ENCODE results near the gene ARHGEF5.

DNA sequence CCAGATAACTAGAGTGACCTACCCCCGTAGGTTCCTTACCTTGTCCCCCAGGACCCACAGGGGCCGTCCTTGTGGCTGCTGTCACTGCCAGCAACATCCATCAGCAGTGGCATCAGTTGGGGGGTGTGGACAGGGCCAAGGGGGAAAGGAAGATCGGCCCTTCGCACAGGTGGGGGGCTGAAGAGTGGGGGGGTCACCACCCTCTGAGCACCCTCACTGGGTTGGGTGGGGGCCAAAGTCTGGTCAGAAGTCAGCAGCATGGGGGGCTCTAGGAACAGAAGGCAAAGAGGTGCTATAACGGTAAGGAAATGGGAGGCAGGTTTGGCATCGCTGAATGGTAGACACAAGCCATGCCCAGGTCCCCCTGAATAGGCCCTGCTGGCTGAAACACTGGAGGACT, 43.7 kb downstream of the ARHGEF5 start:
- TF ChIP-seq, protein P1, sequence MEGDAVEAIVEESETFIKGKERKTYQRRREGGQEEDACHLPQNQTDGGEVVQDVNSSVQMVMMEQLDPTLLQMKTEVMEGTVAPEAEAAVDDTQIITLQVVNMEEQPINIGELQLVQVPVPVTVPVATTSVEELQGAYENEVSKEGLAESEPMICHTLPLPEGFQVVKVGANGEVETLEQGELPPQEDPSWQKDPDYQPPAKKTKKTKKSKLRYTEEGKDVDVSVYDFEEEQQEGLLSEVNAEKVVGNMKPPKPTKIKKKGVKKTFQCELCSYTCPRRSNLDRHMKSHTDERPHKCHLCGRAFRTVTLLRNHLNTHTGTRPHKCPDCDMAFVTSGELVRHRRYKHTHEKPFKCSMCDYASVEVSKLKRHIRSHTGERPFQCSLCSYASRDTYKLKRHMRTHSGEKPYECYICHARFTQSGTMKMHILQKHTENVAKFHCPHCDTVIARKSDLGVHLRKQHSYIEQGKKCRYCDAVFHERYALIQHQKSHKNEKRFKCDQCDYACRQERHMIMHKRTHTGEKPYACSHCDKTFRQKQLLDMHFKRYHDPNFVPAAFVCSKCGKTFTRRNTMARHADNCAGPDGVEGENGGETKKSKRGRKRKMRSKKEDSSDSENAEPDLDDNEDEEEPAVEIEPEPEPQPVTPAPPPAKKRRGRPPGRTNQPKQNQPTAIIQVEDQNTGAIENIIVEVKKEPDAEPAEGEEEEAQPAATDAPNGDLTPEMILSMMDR (conservative IDR thresholded peaks at IDR 0.05; ENCODE audit: low read depth in 2 of 2), result no peak
- no peak for TF ChIP-seq EZH2phosphoT487 (IDR thresholded peaks at IDR 0.05; ENCODE audit: unreplicated experiment)
- TF ChIP-seq, protein P2, sequence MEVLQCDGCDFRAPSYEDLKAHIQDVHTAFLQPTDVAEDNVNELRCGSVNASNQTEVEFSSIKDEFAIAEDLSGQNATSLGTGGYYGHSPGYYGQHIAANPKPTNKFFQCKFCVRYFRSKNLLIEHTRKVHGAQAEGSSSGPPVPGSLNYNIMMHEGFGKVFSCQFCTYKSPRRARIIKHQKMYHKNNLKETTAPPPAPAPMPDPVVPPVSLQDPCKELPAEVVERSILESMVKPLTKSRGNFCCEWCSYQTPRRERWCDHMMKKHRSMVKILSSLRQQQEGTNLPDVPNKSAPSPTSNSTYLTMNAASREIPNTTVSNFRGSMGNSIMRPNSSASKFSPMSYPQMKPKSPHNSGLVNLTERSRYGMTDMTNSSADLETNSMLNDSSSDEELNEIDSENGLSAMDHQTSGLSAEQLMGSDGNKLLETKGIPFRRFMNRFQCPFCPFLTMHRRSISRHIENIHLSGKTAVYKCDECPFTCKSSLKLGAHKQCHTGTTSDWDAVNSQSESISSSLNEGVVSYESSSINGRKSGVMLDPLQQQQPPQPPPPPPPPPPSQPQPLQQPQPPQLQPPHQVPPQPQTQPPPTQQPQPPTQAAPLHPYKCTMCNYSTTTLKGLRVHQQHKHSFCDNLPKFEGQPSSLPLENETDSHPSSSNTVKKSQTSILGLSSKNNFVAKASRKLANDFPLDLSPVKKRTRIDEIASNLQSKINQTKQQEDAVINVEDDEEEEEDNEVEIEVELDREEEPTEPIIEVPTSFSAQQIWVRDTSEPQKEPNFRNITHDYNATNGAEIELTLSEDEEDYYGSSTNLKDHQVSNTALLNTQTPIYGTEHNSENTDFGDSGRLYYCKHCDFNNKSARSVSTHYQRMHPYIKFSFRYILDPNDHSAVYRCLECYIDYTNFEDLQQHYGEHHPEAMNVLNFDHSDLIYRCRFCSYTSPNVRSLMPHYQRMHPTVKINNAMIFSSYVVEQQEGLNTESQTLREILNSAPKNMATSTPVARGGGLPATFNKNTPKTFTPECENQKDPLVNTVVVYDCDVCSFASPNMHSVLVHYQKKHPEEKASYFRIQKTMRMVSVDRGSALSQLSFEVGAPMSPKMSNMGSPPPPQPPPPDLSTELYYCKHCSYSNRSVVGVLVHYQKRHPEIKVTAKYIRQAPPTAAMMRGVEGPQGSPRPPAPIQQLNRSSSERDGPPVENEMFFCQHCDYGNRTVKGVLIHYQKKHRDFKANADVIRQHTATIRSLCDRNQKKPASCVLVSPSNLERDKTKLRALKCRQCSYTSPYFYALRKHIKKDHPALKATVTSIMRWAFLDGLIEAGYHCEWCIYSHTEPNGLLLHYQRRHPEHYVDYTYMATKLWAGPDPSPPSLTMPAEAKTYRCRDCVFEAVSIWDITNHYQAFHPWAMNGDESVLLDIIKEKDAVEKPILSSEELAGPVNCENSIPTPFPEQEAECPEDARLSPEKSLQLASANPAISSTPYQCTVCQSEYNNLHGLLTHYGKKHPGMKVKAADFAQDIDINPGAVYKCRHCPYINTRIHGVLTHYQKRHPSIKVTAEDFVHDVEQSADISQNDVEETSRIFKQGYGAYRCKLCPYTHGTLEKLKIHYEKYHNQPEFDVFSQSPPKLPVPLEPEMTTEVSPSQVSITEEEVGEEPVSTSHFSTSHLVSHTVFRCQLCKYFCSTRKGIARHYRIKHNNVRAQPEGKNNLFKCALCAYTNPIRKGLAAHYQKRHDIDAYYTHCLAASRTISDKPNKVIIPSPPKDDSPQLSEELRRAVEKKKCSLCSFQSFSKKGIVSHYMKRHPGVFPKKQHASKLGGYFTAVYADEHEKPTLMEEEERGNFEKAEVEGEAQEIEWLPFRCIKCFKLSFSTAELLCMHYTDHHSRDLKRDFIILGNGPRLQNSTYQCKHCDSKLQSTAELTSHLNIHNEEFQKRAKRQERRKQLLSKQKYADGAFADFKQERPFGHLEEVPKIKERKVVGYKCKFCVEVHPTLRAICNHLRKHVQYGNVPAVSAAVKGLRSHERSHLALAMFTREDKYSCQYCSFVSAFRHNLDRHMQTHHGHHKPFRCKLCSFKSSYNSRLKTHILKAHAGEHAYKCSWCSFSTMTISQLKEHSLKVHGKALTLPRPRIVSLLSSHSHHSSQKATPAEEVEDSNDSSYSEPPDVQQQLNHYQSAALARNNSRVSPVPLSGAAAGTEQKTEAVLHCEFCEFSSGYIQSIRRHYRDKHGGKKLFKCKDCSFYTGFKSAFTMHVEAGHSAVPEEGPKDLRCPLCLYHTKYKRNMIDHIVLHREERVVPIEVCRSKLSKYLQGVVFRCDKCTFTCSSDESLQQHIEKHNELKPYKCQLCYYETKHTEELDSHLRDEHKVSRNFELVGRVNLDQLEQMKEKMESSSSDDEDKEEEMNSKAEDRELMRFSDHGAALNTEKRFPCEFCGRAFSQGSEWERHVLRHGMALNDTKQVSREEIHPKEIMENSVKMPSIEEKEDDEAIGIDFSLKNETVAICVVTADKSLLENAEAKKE (CRISPR knock-in tag; IDR thresholded peaks at IDR 0.05), result no peak
- TF ChIP-seq CREB1 (CRISPR knock-in tag; IDR thresholded peaks at IDR 0.05; ENCODE audit: low read depth), result no peak
- no peak for TF ChIP-seq POLR2AphosphoS5 (IDR thresholded peaks at IDR 0.05; ENCODE audit: low read depth)
- no peak for TF ChIP-seq EZH2 (IDR thresholded peaks at IDR 0.05; ENCODE audit: low read depth, unreplicated experiment)
- TF ChIP-seq, protein P3, sequence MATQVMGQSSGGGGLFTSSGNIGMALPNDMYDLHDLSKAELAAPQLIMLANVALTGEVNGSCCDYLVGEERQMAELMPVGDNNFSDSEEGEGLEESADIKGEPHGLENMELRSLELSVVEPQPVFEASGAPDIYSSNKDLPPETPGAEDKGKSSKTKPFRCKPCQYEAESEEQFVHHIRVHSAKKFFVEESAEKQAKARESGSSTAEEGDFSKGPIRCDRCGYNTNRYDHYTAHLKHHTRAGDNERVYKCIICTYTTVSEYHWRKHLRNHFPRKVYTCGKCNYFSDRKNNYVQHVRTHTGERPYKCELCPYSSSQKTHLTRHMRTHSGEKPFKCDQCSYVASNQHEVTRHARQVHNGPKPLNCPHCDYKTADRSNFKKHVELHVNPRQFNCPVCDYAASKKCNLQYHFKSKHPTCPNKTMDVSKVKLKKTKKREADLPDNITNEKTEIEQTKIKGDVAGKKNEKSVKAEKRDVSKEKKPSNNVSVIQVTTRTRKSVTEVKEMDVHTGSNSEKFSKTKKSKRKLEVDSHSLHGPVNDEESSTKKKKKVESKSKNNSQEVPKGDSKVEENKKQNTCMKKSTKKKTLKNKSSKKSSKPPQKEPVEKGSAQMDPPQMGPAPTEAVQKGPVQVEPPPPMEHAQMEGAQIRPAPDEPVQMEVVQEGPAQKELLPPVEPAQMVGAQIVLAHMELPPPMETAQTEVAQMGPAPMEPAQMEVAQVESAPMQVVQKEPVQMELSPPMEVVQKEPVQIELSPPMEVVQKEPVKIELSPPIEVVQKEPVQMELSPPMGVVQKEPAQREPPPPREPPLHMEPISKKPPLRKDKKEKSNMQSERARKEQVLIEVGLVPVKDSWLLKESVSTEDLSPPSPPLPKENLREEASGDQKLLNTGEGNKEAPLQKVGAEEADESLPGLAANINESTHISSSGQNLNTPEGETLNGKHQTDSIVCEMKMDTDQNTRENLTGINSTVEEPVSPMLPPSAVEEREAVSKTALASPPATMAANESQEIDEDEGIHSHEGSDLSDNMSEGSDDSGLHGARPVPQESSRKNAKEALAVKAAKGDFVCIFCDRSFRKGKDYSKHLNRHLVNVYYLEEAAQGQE (IDR thresholded peaks at IDR 0.05; ENCODE audit: unreplicated experiment), result no peak
- no peak for TF ChIP-seq JUNB (IDR thresholded peaks at IDR 0.05; ENCODE audit: unreplicated experiment)
- TF ChIP-seq, protein P4, sequence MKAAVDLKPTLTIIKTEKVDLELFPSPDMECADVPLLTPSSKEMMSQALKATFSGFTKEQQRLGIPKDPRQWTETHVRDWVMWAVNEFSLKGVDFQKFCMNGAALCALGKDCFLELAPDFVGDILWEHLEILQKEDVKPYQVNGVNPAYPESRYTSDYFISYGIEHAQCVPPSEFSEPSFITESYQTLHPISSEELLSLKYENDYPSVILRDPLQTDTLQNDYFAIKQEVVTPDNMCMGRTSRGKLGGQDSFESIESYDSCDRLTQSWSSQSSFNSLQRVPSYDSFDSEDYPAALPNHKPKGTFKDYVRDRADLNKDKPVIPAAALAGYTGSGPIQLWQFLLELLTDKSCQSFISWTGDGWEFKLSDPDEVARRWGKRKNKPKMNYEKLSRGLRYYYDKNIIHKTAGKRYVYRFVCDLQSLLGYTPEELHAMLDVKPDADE (IDR thresholded peaks at IDR 0.05), result no peak
- no peak for TF ChIP-seq ZNF114 (CRISPR knock-in tag; IDR thresholded peaks at IDR 0.05)
- TF ChIP-seq STAT1 (IDR thresholded peaks at IDR 0.05; ENCODE audit: unreplicated experiment), result no peak

Measured in GM23338 (cell line).